ENCODE measurements around the gene SEC24A.
"Not testable (repeated sequence)": the region's sequence is repeated elsewhere in the genome, so short reads cannot be mapped to it uniquely, and the experiment has no call there.

Gene SEC24A

DNA sequence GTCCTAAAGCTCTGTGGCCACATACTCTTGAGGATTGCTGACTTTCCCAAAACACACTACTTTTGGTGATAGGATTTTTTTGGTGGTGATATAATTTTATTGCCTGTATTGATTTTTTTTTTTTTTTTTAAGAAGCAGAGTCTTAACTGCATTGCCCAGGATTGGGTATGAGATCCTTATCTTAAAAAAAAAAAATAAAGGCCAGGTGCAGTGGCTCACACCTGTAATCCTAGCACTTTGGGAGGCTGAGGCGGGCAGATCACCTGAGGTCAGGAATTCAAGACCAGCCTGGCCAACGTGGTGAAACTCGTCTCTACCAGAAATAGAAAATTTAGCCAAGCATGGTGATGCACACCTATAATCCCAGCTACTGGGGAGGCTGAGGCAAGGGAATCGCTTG, 28.8 kb downstream of the SEC24A start:
- H3K9me3 ChIP-seq (ENCODE audit: control insufficient read depth, low read length); DNase-seq; H3K27ac ChIP-seq (ENCODE audit: insufficient read depth, low read length, poor library complexity, severe bottlenecking); H3K4me3 ChIP-seq (ENCODE audit: insufficient read depth, low read depth, low read length, poor library complexity, severe bottlenecking); H3K4me1 ChIP-seq (ENCODE audit: control insufficient read depth, insufficient read depth, low read length, poor library complexity, severe bottlenecking); H3K27me3 ChIP-seq (replicated peaks; ENCODE audit: control insufficient read depth, insufficient read depth, low read length, poor library complexity, severe bottlenecking): not testable (repeated sequence)
- H3K36me3 ChIP-seq (ENCODE audit: control insufficient read depth, insufficient read depth, low read length), result peaks cover 43% of the 10 kb centered on the region

DNA sequence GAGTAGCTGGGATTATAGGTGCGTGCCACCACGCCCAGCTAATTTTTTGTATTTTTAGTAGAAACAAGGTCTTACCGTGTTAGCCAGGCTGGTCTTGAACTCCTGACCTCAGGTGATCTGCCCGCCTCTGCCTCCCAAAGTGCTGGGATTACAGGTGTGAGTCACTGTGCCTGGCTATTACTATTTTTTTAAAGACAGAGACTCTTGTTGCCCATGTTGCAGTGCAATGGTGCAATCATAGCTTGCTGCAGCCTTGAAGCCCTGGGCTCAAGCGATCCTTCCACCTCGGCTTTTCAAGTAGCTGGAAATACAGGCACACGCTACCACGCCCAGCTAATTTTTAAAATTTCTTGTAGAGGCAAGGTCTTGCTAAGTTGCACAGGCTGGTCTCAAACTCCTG, 41.6 kb downstream of the SEC24A start:
- H3K9me3 ChIP-seq (ENCODE audit: control insufficient read depth, low read length); H3K4me3 ChIP-seq (ENCODE audit: insufficient read depth, low read depth, low read length, poor library complexity, severe bottlenecking); H3K27ac ChIP-seq (ENCODE audit: insufficient read depth, low read length, poor library complexity, severe bottlenecking); H3K4me1 ChIP-seq (ENCODE audit: control insufficient read depth, insufficient read depth, low read length, poor library complexity, severe bottlenecking); DNase-seq; H3K27me3 ChIP-seq (replicated peaks; ENCODE audit: control insufficient read depth, insufficient read depth, low read length, poor library complexity, severe bottlenecking): not testable (repeated sequence)
- peaks cover 46% of the 10 kb centered on the region for H3K36me3 ChIP-seq (ENCODE audit: control insufficient read depth, insufficient read depth, low read length)

- DNase-seq, result no peak
- Histone ChIP-seq H3K27me3 (replicated peaks; ENCODE audit: control insufficient read depth, insufficient read depth, low read length, poor library complexity, severe bottlenecking) (no peaks in the 10 kb centered on the region), H3K9me3 (ENCODE audit: control insufficient read depth, low read length) (no peaks in the 10 kb centered on the region), H3K4me3 (ENCODE audit: insufficient read depth, low read depth, low read length, poor library complexity, severe bottlenecking) (no peak overlapping the region), H3K4me1 (ENCODE audit: control insufficient read depth, insufficient read depth, low read length, poor library complexity, severe bottlenecking) (no peaks in the 10 kb centered on the region), H3K36me3 (ENCODE audit: control insufficient read depth, insufficient read depth, low read length) (peaks cover 41% of the 10 kb centered on the region), H3K27ac (ENCODE audit: insufficient read depth, low read length, poor library complexity, severe bottlenecking) (no peak overlapping the region)
Measured at GRCh38 chr5:134692722-134693121, 44.1 kb downstream of the SEC24A start.

DNA sequence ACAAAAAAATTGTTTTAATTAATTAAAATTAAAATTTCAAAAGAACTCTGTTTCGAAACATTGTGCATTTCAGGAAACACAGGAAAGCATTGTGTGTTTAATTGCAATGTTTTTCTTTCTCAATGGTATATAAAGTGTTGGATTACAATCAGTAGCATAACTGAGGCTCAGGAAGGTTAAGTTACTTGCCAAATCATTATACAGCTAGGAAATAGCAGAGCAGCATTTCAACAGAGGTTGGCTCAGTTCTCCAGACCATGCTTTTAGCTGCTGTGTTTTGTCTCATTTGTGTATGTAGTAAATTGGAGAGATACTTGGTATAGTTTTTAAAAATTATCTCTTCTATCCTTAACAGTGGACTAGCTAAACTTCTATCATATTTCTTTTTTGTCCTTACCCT, 59.7 kb downstream of the SEC24A start:
- H3K36me3 ChIP-seq (ENCODE audit: control insufficient read depth, insufficient read depth, low read length), result peaks cover 38% of the 10 kb centered on the region
- H3K27ac ChIP-seq (ENCODE audit: insufficient read depth, low read length, poor library complexity, severe bottlenecking), result no peak overlapping the region
- H3K4me1 ChIP-seq (ENCODE audit: control insufficient read depth, insufficient read depth, low read length, poor library complexity, severe bottlenecking), result no peaks in the 10 kb centered on the region
- no peak for DNase-seq
- H3K4me3 ChIP-seq (ENCODE audit: insufficient read depth, low read depth, low read length, poor library complexity, severe bottlenecking), result no peak overlapping the region
- H3K27me3 ChIP-seq (replicated peaks; ENCODE audit: control insufficient read depth, insufficient read depth, low read length, poor library complexity, severe bottlenecking), result no peaks in the 10 kb centered on the region
- H3K9me3 ChIP-seq (ENCODE audit: control insufficient read depth, low read length), result no peaks in the 10 kb centered on the region

GRCh38 chr5:134714120-134714519, 65.5 kb downstream of the SEC24A start:
- DNase-seq, result no peak
- Histone ChIP-seq H3K4me1 (ENCODE audit: control insufficient read depth, insufficient read depth, low read length, poor library complexity, severe bottlenecking) (no peaks in the 10 kb centered on the region), H3K27me3 (replicated peaks; ENCODE audit: control insufficient read depth, insufficient read depth, low read length, poor library complexity, severe bottlenecking) (no peaks in the 10 kb centered on the region), H3K36me3 (ENCODE audit: control insufficient read depth, insufficient read depth, low read length) (peaks cover 24% of the 10 kb centered on the region), H3K9me3 (ENCODE audit: control insufficient read depth, low read length) (no peaks in the 10 kb centered on the region), H3K27ac (ENCODE audit: insufficient read depth, low read length, poor library complexity, severe bottlenecking) (no peak overlapping the region), H3K4me3 (ENCODE audit: insufficient read depth, low read depth, low read length, poor library complexity, severe bottlenecking) (no peak overlapping the region)

DNA sequence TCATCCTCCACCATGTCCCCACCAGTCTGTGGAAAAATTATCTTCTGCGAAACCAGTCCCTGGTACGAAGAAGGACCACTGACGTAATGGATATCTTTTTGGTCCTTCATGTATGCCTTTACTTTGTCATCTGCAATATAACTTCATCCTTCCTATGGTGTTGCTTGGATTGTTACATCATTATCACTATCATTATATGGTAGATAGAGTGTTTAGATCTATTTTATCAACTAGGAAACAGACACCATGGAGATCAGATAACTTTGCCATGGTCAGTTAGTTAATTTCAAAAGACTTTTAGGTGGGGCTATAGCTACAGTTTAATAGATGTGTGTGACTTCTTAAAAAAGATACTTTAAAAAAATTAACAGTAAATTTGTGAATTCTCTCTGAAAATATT, 66.0 kb downstream of the SEC24A start:
- H3K4me1 ChIP-seq (ENCODE audit: control insufficient read depth, insufficient read depth, low read length, poor library complexity, severe bottlenecking), result no peaks in the 10 kb centered on the region
- no peaks in the 10 kb centered on the region for H3K9me3 ChIP-seq (ENCODE audit: control insufficient read depth, low read length)
- H3K36me3 ChIP-seq (ENCODE audit: control insufficient read depth, insufficient read depth, low read length), result peaks cover 24% of the 10 kb centered on the region
- no peaks in the 10 kb centered on the region for H3K27me3 ChIP-seq (replicated peaks; ENCODE audit: control insufficient read depth, insufficient read depth, low read length, poor library complexity, severe bottlenecking)
- H3K27ac ChIP-seq (ENCODE audit: insufficient read depth, low read length, poor library complexity, severe bottlenecking), result no peak overlapping the region
- H3K4me3 ChIP-seq (ENCODE audit: insufficient read depth, low read depth, low read length, poor library complexity, severe bottlenecking), result no peak overlapping the region
- DNase-seq, result no peak

GRCh38 chr5:134715466-134715865, 66.9 kb downstream of the SEC24A start:
- H3K36me3 ChIP-seq (ENCODE audit: control insufficient read depth, insufficient read depth, low read length), result peaks cover 19% of the 10 kb centered on the region
- not testable (repeated sequence) for H3K9me3 ChIP-seq (ENCODE audit: control insufficient read depth, low read length); DNase-seq; H3K27ac ChIP-seq (ENCODE audit: insufficient read depth, low read length, poor library complexity, severe bottlenecking); H3K4me3 ChIP-seq (ENCODE audit: insufficient read depth, low read depth, low read length, poor library complexity, severe bottlenecking); H3K27me3 ChIP-seq (replicated peaks; ENCODE audit: control insufficient read depth, insufficient read depth, low read length, poor library complexity, severe bottlenecking); H3K4me1 ChIP-seq (ENCODE audit: control insufficient read depth, insufficient read depth, low read length, poor library complexity, severe bottlenecking)

DNA sequence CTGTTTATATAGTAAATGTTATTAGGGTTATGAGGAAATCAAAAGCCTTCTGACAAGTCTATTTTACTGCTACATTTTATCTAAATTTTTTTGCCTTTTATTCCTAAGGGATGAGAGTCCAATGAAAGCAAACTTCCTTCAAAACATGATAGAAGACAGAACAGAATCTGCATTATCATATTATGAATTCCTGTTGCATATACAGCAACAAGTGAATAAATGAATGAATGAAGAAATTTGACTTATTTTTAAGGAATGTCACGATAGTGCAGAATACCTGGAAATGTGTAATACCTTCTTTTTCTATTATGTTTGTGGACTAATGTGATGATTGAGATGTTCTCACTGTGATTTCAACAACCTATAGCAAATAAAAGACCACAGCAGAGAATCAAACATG, 76.3 kb downstream of the SEC24A start:
- H3K27ac ChIP-seq (ENCODE audit: insufficient read depth, low read length, poor library complexity, severe bottlenecking), result no peak overlapping the region
- no peaks in the 10 kb centered on the region for H3K4me1 ChIP-seq (ENCODE audit: control insufficient read depth, insufficient read depth, low read length, poor library complexity, severe bottlenecking)
- DNase-seq, result no peak
- H3K4me3 ChIP-seq (ENCODE audit: insufficient read depth, low read depth, low read length, poor library complexity, severe bottlenecking), result no peak overlapping the region
- H3K36me3 ChIP-seq (ENCODE audit: control insufficient read depth, insufficient read depth, low read length), result peaks cover 34% of the 10 kb centered on the region
- no peaks in the 10 kb centered on the region for H3K27me3 ChIP-seq (replicated peaks; ENCODE audit: control insufficient read depth, insufficient read depth, low read length, poor library complexity, severe bottlenecking)
- no peaks in the 10 kb centered on the region for H3K9me3 ChIP-seq (ENCODE audit: control insufficient read depth, low read length)

- no peak overlapping the region for H3K4me3 ChIP-seq (ENCODE audit: insufficient read depth, low read depth, low read length, poor library complexity, severe bottlenecking)
- H3K27me3 ChIP-seq (replicated peaks; ENCODE audit: control insufficient read depth, insufficient read depth, low read length, poor library complexity, severe bottlenecking), result no peaks in the 10 kb centered on the region
- H3K9me3 ChIP-seq (ENCODE audit: control insufficient read depth, low read length), result no peaks in the 10 kb centered on the region
- DNase-seq, result no peak
- no peaks in the 10 kb centered on the region for H3K4me1 ChIP-seq (ENCODE audit: control insufficient read depth, insufficient read depth, low read length, poor library complexity, severe bottlenecking)
- H3K36me3 ChIP-seq (ENCODE audit: control insufficient read depth, insufficient read depth, low read length), result no peaks in the 10 kb centered on the region
- no peak overlapping the region for H3K27ac ChIP-seq (ENCODE audit: insufficient read depth, low read length, poor library complexity, severe bottlenecking)
Measured at GRCh38 chr5:134732819-134733218, 84.2 kb downstream of the SEC24A start.

- no peak overlapping the region for H3K27ac ChIP-seq (ENCODE audit: insufficient read depth, low read length, poor library complexity, severe bottlenecking)
- no peak overlapping the region for H3K4me3 ChIP-seq (ENCODE audit: insufficient read depth, low read depth, low read length, poor library complexity, severe bottlenecking)
- no peaks in the 10 kb centered on the region for H3K9me3 ChIP-seq (ENCODE audit: control insufficient read depth, low read length)
- no peaks in the 10 kb centered on the region for H3K27me3 ChIP-seq (replicated peaks; ENCODE audit: control insufficient read depth, insufficient read depth, low read length, poor library complexity, severe bottlenecking)
- H3K4me1 ChIP-seq (ENCODE audit: control insufficient read depth, insufficient read depth, low read length, poor library complexity, severe bottlenecking), result peaks cover 3% of the 10 kb centered on the region
- H3K36me3 ChIP-seq (ENCODE audit: control insufficient read depth, insufficient read depth, low read length), result no peaks in the 10 kb centered on the region
- no peak for DNase-seq
Measured at GRCh38 chr5:134735243-134735642, 86.7 kb downstream of the SEC24A start.

Measured in effector memory CD4-positive, alpha-beta T cell (primary cell).